Effector memory CD8-positive, alpha-beta T cell (primary cell): Measurements from ENCODE around the gene DDX60.

Experiments used
- ATAC-seq: fragments of 150-1000 bp; cut with Tn5 transposase; replicated peaks from 2 replicates; pipeline ENCODE4 v1.10.0; 2021; ENCODE audit warnings: mild to moderate bottlenecking, moderate library complexity
- DNase-seq, 3 experiments: peaks; one replicate each; pipeline ENCODE4 v3.0.0; 2021
- H3K27ac Mint-ChIP-seq, 2 donors: one replicate each; pipeline ENCODE4 v1.8.0; 2022; ENCODE audit warnings: mild to moderate bottlenecking in 2 of 2, mixed read lengths in 2 of 2, moderate library complexity in 2 of 2
- H3K27me3 Mint-ChIP-seq, 2 donors: one replicate each; pipeline ENCODE4 v1.8.0; 2022; ENCODE audit warnings: mixed read lengths in 2 of 2
- H3K36me3 Mint-ChIP-seq: one replicate; pipeline ENCODE4 v1.8.0; 2022; ENCODE audit warnings: mild to moderate bottlenecking, moderate library complexity, mixed read lengths; ENCODE audit not compliant: insufficient read depth
- H3K4me1 Mint-ChIP-seq, 2 donors: one replicate each; pipeline ENCODE4 v1.8.0; 2022; ENCODE audit warnings: low read depth in 2 of 2, mixed read lengths in 2 of 2
- H3K4me3 Mint-ChIP-seq, 2 donors: one replicate each; pipeline ENCODE4 v1.8.0; 2022; ENCODE audit warnings: mild to moderate bottlenecking in 2 of 2, mixed read lengths in 2 of 2, moderate library complexity in 2 of 2
- H3K9me3 Mint-ChIP-seq, 2 donors: one replicate each; pipeline ENCODE4 v1.8.0; 2022; ENCODE audit warnings: mixed read lengths in 2 of 2

Gene DDX60

DNA sequence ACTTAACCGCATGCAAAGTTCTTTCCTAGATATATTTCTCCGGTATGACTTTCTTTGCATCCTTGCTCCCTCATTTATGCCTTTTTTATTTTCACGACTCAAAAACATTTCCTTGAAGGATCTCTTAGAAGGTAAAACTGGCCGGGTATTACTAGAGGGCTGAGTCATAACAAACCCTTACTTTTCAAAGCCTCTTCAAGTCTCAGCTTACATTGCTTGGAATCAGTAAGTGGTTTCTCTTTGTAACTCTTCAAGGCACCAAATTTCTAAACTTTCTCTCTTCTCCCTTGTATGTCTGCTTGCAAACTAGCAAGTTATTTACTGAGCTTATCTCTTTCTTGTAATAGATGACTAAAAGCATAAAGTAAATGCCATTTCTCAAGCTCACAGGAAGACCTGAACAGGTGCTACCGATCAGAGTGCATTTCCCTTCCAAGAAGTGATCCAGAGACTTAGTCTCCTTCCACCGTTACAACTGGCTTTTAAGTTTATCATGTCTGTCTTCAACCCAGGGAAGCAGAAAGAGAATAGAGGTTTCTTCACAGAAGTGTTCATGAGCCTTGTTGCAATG, 150.8 kb downstream of the DDX60 start:
- Mint-ChIP-seq H3K9me3 (no peaks in the 10 kb centered on the region), H3K27me3 (peaks cover 0 to 6% of the 10 kb centered on the region in 2 donors), H3K36me3 (no peaks in the 10 kb centered on the region), H3K27ac (no peak overlapping the region), H3K4me3 (no peak overlapping the region), H3K4me1 (no peaks in the 10 kb centered on the region)
- no peak for ATAC-seq
- no peak for DNase-seq
